ENCODE results near the gene CSAD.

The CSAD gene

GRCh38 chr12:53180220-53180930, at the start of gene CSAD, which contains the start of gene ZNF740:
Gene CSAD (minus strand): TSS chr12:53180925. CDS start chr12:53173470, 7,455 bp downstream.
Gene ZNF740 (plus strand): TSS chr12:53180722. CDS start chr12:53181984, 1,262 bp downstream.
- peak; percentile 99 for DNase-seq

GRCh38 chr12:53230108-53230845, 49.6 kb upstream of the CSAD start:
- DNase-seq: no peak

- DNase-seq: no peak
Measured at GRCh38 chr12:53229454-53229853, 48.7 kb upstream of the CSAD start.

- no peak for DNase-seq
Measured at GRCh38 chr12:53227836-53228235, 47.1 kb upstream of the CSAD start.

- DNase-seq: no peak
Measured at GRCh38 chr12:53227341-53227740, 46.6 kb upstream of the CSAD start.

- DNase-seq: no peak
Measured at GRCh38 chr12:53226815-53227214, 46.1 kb upstream of the CSAD start.

- DNase-seq: no peak
Measured at GRCh38 chr12:53225635-53226424, 45.1 kb upstream of the CSAD start.

- DNase-seq: no peak
Measured at GRCh38 chr12:53224897-53225634, 44.3 kb upstream of the CSAD start.

- no peak for DNase-seq
Measured at GRCh38 chr12:53224061-53224896, 43.6 kb upstream of the CSAD start.

- no peak for DNase-seq
Measured at GRCh38 chr12:53223389-53224060, 42.8 kb upstream of the CSAD start.

GRCh38 chr12:53222806-53223261, 42.1 kb upstream of the CSAD start:
- no peak for DNase-seq

- DNase-seq: no peak
Measured at GRCh38 chr12:53222170-53222721, 41.5 kb upstream of the CSAD start.

- peak; percentile 48 for DNase-seq
Measured at GRCh38 chr12:53221203-53222080, 40.7 kb upstream of the CSAD start.

- peak; percentile 88 for DNase-seq
Measured at GRCh38 chr12:53220694-53221202, 40.0 kb upstream of the CSAD start.

- peak; percentile 89 for DNase-seq
Measured at GRCh38 chr12:53219956-53220693, 39.4 kb upstream of the CSAD start.

GRCh38 chr12:53219292-53219955, 38.7 kb upstream of the CSAD start:
- DNase-seq: peak; percentile 79

- DNase-seq: peak; percentile 34
Measured at GRCh38 chr12:53218551-53219291, 38.0 kb upstream of the CSAD start.
